GM21528 (cell line): ENCODE data around the gene SERPINF2.
"Not testable (repeated sequence)": the region's sequence is repeated elsewhere in the genome, so short reads cannot be mapped to it uniquely, and the experiment has no call there.

ENCODE experiments used
- ATAC-seq: cut with Tn5 transposase; IDR thresholded peaks from one replicate; pipeline ENCODE4 v1.9.1; 2021; ENCODE audit warnings: mild to moderate bottlenecking, moderate library complexity; ENCODE audit not compliant: unreplicated experiment, low FRiP score

The SERPINF2 gene

GRCh38 chr17:1759529-1759928 lies 16.9 kb downstream of the SERPINF2 start:
- ATAC-seq, result no peak

- no peak for ATAC-seq
Observed at GRCh38 chr17:1762233-1762900, 19.7 kb downstream of the SERPINF2 start.

- no peak for ATAC-seq
Observed at GRCh38 chr17:1762901-1763898, 20.5 kb downstream of the SERPINF2 start.

GRCh38 chr17:1764284-1764683 lies 21.6 kb downstream of the SERPINF2 start:
- no peak for ATAC-seq

GRCh38 chr17:1764705-1765104 lies 22.0 kb downstream of the SERPINF2 start:
- not testable (repeated sequence) for ATAC-seq

GRCh38 chr17:1765576-1765975 lies 22.9 kb downstream of the SERPINF2 start:
- ATAC-seq, result no peak

GRCh38 chr17:1766382-1767135 lies 23.9 kb downstream of the SERPINF2 start:
- no peak for ATAC-seq

GRCh38 chr17:1767358-1767757 lies 24.7 kb downstream of the SERPINF2 start:
- no peak for ATAC-seq

- ATAC-seq, result no peak
Observed at GRCh38 chr17:1769822-1770477, 27.3 kb downstream of the SERPINF2 start.

- ATAC-seq, result not testable (repeated sequence)
Observed at GRCh38 chr17:1773000-1773695, 30.5 kb downstream of the SERPINF2 start.

- no peak for ATAC-seq
Observed at GRCh38 chr17:1773696-1774181, 31.1 kb downstream of the SERPINF2 start.

- no peak for ATAC-seq
Observed at GRCh38 chr17:1774390-1775176, 31.9 kb downstream of the SERPINF2 start.

GRCh38 chr17:1776328-1776727 lies 33.7 kb downstream of the SERPINF2 start:
- no peak for ATAC-seq

GRCh38 chr17:1776857-1777256 lies 34.2 kb downstream of the SERPINF2 start:
- ATAC-seq, result no peak

- ATAC-seq, result no peak
Observed at GRCh38 chr17:1779571-1780131, 37.0 kb downstream of the SERPINF2 start.

GRCh38 chr17:1782171-1782567 lies 39.5 kb downstream of the SERPINF2 start:
- no peak for ATAC-seq

- no peak for ATAC-seq
Observed at GRCh38 chr17:1783271-1783670, 40.6 kb downstream of the SERPINF2 start.

GRCh38 chr17:1783834-1784611 lies 41.4 kb downstream of the SERPINF2 start:
- no peak for ATAC-seq
